HG03060 (cell line): ENCODE measurements around the gene BTG2.
"Not testable (repeated sequence)": the region's sequence is repeated elsewhere in the genome, so short reads cannot be mapped to it uniquely, and the experiment has no call there.

ENCODE experiments used
- ATAC-seq: cut with Tn5 transposase; IDR thresholded peaks from one replicate; pipeline ENCODE4 v1.9.1; 2021; ENCODE audit warnings: low read depth, moderate number of reproducible peaks; ENCODE audit not compliant: unreplicated experiment

BTG2 gene

DNA sequence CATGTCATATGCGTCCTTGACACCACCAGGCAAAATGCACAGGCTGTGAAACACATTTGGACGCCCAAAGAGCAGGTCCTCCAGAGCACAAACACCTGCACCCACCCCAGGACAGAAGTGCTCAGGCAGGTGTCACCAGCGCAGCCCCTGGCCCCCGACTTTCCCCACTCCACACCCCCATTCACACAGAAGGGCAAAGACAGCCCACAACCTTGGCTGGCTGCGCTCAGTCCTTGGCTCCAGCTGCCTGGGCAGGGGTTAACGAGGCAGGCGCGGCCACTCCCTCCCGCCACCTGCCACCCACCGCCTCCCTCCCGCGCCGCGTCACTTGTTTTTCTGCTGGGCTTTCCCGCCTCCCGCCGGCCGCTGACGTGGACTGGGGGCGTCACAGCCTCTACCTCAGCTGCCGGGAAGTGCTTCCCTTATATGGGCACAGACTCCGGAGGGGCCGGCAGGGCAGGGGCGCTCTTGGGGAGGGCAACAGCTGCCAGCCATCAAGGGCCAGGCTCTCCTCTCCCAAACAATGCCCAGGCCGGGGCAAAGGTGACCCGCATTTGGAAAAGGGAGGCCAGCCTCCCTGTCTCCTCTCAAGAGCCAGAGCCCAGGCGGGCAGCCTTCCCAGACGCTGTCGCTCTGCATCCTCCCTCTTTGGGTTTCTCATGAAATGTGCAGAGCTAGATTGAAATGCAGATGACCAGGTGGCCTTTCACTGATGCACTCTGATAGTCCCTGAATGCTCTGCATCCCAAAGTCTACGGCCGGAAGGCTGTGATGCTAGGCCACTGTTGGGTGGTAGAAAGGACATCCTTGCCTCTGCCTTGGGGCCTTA lies 14.8 kb upstream of the BTG2 start:
- ATAC-seq = no peak

DNA sequence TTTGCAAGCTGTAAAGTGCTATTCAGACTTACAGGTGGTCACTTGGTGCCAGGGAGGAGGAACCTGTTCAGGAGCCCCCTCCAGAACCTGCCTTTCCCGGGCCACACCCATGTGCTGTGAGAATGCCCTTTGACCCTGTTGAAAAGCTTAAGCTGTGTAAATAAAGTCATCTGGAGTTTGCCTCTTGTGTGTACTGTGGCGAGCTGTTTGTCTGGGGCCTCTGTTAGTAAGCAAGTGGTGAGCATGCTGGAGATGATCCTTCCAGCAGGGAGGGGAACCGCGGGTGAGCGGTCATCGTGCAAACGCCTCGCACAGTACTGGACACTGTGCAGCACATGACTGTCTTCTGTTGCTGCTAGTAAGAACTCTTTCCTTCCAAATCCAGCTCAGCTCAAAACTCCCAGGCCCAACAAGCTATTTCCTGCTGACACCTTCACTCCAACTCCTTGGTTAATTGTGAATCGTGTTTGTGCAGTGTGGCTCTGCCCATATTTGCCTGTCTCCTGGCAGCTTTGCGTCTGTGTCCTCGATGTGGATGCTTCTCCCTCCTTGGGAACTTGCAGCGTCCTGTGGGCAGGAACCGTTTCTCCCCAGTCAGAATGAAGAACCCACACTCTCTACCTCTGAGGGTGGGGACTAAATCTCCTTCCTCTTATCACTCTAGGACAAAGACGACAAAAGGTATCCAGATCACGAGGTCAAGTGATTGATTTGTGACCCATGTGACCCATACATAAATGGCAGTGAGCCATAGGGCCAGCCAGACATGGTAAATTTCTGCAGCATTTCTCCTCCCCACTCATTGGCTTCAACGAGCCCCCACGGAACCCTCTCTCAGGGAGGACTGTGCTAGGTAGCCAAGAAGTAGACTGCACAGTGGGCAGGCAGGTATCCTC lies 13.9 kb upstream of the BTG2 start:
- ATAC-seq = no peak

DNA sequence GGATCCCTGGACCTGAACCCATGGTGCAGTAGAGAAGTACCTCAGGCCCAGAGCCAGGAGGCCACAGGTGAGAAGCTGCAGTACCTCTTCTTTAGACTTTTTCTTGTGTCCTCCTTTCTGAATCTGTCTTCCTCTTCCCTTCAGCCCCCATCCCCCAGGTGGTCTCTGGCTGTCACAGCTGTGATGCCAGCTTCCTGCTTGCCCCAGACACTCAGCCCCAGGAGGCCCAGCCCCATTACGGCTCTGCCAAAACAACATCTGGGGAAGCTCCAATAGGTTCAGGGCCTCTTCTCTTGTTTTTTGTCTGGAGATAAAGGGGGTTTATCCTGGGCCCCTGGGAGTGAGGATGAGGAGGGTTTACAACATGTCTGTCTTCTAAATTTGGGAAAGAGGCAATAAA lies 9.5 kb upstream of the BTG2 start:
- no peak for ATAC-seq

DNA sequence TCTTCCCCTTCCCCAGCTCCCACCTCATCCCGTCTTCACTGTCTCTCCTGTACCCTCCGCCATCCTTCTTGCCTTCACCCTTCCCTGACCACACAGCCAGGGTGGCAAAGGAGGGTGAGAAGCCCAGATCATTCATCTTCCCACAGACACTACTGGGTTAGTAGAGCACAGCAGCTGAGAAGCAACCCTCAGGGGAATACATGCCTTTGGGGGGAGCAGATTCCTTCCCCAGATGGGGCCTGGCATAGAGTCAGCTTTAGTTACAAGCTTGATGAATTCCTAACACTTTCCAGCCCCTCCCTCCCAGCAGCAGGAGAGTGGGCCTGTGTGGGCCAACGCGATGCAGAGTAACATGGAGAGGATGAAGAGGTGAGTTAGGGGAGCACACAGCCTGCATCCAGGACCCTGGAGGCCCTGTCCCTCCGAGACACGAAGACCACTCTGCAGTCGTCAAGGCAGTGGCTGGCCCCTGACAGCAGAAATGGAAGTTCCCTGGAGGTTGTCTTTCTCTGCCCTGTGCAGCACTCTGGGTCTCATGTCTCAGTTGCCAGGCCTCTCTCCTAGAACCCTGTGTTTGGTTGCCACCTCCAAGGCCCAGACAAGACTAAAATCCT lies 8.8 kb upstream of the BTG2 start:
- no peak for ATAC-seq

DNA sequence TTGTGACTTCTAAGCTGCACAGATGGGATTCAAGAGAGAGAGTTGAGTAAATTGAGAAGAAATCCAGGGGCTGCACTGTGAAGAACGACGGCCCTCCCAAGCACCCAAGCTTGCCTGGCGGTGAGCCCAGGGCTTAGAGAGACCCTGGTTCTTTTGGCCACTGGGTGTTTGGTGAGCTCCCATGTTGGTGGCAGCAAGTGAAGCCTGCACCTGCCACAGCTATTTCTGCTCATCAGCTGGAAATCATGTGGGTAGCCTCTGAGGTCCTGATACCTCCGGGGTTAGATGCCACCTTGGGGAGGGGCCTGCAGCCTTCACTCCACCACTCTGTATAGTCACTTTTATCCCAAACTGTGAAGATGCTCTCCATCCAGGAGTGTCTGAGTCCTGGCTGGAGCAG lies 6.2 kb upstream of the BTG2 start:
- no peak for ATAC-seq

DNA sequence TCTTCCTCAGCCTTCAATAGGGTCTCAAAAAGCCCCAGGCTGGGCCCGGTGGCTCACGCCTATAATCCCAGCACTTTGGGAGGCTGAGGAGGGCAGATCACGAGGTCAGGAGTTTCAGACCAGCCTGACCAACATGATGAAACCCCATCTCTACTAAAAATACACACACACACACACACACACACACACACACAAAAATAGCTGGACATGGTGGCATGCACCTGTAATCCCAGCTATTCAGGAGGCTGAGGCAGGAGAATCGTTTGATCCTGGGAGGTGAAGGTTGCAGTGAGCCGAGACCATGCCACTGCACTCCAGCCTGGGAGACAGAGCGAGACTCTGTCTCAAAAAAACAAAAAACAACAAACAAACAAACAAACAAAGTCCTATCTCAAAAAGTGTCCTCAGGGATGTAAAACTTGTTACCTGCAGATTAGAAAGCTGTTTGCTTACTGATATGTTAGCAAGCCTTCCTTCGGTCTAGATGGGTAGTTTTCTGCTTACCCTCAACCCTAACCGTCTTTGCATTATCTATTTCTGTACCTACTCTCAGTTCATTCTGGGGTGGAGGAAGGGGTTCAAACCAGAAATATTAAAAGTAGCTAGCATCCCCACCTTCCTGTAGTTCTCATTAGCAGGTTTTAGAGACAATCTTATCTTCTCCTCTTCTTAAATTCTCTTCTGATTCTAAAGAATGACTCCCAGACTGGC lies 5.4 kb upstream of the BTG2 start:
- not testable (repeated sequence) for ATAC-seq

DNA sequence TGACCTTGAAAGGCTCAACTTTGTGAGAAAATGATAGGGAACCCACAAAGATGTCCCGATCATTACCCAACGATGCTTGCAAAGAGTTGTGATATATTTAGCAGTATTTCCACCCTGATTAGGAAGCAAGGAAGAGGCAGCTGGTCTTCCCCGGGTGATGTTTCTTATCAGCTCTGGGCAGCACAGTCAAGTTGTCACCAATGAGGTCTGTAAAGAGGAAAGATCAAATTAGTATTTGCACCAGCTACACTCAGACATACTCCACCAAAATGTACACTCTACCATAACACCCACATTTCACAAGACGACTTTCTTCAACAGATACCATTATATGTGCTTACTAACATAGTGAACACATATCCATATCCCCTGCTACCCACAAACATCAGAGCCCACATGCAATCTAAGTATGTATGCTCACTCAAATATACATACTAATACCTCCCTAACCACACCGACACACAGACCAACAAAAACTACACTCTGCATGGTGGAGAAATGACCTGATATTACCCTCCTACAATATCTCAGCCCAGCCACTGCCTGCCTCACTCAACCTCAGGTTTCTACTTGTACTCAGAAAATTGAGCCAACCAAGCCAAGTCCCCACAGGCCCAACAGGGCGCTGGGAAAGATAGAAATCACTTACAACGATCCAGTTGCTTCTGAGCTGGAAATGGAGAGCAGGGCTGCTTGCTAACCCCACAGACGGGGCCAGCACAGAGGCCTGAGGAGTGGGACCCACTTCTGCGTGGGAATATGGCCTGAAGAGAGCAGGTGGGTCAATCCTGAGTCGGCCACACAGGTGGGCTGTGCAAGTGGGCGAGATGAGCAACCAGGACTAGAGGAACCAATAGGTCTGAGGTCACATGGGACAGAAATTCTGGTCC lies 4.6 kb upstream of the BTG2 start:
- no peak for ATAC-seq

DNA sequence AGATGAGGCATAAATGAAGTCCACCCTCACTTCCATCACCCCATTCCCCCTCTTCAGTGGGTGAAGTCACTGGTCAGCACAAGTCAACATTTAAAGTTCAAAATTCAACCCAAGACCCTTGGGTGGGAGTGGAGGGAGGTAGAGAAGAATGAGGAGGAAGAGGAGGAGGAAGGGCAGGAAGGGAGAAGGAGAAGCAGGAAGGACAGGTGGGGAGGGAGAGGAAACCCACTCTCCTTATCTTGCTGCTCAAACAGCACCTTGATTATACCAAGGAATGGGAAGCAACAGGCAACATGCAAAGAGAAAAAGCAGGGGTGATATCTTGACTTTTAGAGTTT lies 4.0 kb upstream of the BTG2 start:
- no peak for ATAC-seq

DNA sequence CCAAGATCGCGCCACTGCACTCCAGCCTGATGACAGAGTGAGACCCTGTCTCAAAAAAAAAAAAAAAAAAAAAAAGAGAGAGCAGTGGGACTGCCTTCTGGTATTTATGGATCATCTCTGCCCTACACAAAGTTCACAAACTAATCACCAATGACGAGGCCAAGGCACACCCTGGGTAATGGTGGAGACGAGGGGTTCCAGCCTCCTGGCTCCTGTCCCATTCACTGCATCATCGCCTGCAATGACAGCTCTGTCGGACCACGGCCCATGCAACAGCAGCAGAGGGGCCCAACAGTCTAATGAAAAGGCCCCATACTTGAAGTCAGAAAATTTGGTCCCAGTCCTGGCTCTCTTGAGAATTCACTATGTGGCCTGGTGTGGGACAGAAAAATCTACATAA lies 2.9 kb upstream of the BTG2 start:
- no peak for ATAC-seq

DNA sequence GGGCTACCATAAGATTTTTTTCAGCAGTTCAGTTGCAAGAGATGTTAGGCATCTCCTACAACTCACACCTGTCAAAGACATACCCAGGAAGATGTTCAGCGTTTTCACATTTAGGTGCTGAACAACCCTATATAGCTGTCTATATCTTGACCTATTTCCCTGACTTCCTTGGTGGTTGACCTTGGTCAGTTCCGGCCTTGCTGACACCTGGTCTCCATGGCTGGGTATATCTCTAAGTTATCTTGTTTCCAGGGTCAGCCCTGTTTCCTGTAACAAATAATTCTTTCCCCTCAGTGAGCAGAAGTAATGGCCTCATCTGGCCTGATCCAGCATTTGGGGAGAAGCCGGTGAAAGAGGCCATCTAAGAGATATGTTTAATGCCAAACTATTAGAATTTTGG lies 2.4 kb upstream of the BTG2 start:
- no peak for ATAC-seq

DNA sequence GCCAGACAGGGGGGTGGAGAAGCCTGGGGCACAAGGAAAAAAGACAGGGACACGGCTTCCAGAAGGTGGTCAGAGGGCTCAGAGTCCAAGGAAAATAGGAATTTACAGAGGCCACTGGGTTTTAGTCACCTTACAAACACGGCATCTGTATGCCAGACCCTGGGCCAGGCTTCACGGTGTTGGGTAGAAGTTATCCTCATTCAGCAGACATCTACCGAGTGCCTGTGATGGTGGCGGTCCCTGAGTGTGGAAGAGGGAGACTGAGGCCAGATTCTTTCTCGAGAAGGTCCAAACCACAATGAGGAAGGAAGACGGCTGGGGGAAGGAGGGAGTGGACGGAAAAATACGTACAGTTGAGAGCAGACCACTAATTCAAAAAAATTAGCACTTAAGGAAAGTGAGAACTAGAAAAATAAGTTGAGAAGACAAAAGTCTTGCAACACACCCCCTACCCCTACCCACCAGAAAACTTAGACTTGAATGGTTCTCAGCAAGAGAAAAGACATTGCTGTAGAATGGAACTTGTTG lies 864 bp upstream of the BTG2 start:
- ATAC-seq = no peak

DNA sequence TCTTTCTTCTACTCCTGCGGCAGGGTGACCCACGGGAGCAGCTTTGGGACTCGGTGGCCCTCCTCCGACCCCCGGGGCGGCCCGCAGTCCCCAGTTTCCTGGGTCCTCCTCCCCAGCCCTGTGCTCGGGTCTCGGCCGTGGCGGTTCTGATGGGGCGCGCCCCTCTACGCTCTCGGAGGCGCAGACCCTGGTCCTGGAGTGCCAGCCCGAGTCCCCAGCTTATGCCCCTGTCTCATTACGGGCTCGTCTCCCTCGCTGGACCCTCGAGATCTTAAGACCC lies 430 bp downstream of the BTG2 start:
- ATAC-seq = no peak

DNA sequence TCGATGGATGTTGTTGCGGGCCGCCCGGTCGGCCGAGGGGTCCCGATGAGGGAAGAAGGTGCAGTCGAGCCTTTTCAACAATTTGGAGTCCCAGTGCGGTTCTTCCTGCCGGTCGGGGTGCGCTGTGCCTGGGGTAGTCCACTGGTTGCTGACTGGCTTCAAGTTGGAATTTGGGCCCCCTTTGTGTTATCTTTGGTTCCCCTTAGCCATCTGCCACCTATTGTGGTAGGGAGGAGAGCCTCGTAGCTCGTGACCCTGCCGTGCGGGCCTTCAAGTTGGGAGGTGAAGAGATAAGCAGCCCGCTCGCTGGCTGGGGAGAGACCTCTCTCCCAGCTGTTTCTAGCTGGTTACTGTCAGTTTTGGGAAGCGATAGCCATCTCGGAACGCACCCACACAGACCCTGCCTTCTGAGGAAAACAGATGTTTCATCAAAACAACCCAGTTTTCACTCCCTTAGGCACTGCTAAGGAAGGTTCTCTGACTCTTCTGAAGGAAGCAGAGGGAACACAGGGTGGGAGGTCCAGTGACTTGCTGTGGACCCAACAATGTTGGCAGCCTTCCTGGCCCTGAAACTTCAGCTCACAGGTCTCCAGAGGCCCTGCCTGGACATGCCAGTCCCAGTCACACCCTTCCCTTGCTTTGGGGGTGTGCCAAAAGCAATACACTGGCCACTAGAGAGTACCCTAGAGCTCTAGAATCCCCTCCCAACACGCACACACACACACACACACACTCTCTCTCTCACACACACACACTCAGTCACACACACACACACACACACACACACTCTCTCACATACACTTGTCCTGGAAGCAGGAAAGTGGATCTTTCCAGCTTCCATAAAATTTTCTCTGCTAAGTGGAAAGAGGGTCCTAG lies 1.0 kb downstream of the BTG2 start:
- no peak for ATAC-seq

DNA sequence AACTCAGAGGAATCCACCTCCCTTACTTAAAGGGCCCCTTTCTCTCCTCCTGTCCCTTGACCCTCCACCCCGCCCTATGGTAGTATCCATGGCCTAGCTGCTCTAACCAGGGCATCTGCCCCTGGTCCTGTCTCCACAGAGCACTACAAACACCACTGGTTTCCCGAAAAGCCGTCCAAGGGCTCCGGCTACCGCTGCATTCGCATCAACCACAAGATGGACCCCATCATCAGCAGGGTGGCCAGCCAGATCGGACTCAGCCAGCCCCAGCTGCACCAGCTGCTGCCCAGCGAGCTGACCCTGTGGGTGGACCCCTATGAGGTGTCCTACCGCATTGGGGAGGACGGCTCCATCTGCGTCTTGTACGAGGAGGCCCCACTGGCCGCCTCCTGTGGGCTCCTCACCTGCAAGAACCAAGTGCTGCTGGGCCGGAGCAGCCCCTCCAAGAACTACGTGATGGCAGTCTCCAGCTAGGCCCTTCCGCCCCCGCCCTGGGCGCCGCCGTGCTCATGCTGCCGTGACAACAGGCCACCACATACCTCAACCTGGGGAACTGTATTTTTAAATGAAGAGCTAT lies 1.7 kb downstream of the BTG2 start:
- ATAC-seq = no peak

DNA sequence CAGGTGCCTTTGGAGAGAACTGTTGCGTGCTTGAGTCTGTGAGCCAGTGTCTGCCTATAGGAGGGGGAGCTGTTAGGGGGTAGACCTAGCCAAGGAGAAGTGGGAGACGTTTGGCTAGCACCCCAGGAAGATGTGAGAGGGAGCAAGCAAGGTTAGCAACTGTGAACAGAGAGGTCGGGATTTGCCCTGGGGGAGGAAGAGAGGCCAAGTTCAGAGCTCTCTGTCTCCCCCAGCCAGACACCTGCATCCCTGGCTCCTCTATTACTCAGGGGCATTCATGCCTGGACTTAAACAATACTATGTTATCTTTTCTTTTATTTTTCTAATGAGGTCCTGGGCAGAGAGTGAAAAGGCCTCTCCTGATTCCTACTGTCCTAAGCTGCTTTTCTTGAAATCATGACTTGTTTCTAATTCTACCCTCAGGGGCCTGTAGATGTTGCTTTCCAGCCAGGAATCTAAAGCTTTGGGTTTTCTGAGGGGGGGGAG lies 2.4 kb downstream of the BTG2 start:
- no peak for ATAC-seq

DNA sequence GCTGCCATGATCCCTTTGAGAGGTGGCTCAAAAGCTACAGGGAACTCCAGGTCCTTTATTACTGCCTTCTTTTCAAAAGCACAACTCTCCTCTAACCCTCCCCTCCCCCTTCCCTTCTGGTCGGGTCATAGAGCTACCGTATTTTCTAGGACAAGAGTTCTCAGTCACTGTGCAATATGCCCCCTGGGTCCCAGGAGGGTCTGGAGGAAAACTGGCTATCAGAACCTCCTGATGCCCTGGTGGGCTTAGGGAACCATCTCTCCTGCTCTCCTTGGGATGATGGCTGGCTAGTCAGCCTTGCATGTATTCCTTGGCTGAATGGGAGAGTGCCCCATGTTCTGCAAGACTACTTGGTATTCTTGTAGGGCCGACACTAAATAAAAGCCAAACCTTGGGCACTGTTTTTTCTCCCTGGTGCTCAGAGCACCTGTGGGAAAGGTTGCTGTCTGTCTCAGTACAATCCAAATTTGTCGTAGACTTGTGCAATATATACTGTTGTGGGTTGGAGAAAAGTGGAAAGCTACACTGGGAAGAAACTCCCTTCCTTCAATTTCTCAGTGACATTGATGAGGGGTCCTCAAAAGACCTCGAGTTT lies 3.1 kb downstream of the BTG2 start:
- ATAC-seq = no peak

DNA sequence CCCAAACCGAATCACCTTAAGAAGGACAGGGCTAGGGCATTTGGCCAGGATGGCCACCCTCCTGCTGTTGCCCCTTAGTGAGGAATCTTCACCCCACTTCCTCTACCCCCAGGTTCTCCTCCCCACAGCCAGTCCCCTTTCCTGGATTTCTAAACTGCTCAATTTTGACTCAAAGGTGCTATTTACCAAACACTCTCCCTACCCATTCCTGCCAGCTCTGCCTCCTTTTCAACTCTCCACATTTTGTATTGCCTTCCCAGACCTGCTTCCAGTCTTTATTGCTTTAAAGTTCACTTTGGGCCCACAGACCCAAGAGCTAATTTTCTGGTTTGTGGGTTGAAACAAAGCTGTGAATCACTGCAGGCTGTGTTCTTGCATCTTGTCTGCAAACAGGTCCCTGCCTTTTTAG lies 3.6 kb downstream of the BTG2 start:
- ATAC-seq = no peak
